ENCODE results near the gene PLEKHH1. TPM values are rescaled to one million over a fixed set of nuclear protein-coding genes. Genes with fewer than 3 reads are reported as not detected.
A peak's percentile ranks its signal among the peaks of the same experiment; 100 is the strongest.

PLEKHH1 gene
- total RNA-seq, 1 experiment from 2014 or later = 27.6 TPM

DNA sequence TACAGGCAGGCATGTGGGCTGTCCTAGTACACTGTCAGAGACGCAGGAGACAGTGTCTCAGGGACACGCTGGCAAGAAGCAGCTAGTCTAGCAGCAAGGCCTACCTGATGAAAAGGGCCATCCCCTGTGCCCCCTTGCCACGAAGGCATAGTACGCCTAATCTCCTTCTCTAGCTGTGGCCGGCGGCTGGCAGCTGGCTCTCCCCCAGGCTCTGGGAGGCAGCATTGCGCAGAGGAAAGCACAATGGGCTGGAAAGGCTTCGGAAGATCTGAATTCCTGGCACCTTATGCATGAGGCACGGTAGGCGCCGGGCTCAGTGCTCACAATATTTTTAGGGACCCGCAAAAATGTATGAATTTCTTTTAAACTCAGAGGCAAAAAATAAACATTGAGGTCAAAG is 16.0 kb upstream of the PLEKHH1 start:
- Histone ChIP-seq H3K27me3 (ENCODE audit: insufficient read depth, low read length) (peaks cover 9% of the 10 kb centered on the region; the same call in 1 of the 2 replicates), H3K4me2 (ENCODE audit: low read length) (no peak overlapping the region), H3K79me2 (ENCODE audit: insufficient read depth, low read length) (no peaks in the 10 kb centered on the region), H4K20me1 (ENCODE audit: insufficient read depth) (no peaks in the 10 kb centered on the region), H3K9me3 (ENCODE audit: control insufficient read depth in 1 of 2, insufficient read depth in 1 of 2, low read depth in 1 of 2, low read length in 2 of 2) (no peaks in the 10 kb centered on the region), H3K9ac (ENCODE audit: low read length) (no peak overlapping the region), H2AFZ (ENCODE audit: low read depth, low read length, poor library complexity, severe bottlenecking) (no peak overlapping the region), H3K4me1 (ENCODE audit: control insufficient read depth in 1 of 2, insufficient read depth in 2 of 2, low read length in 2 of 2) (peaks cover 2 to 10% of the 10 kb centered on the region in 2 experiments; a peak in 2 of 4 replicates), H3K4me3 (replicated peaks in 1 of 2; ENCODE audit: low read depth in 1 of 2, low read length in 2 of 2) (no peak overlapping the region), H3K36me3 (ENCODE audit: control insufficient read depth in 1 of 2, insufficient read depth in 2 of 2, low read length in 2 of 2) (no peaks in the 10 kb centered on the region), H3K9me2 (ENCODE audit: insufficient read depth) (no peaks in the 10 kb centered on the region), H3K27ac (ENCODE audit: low read depth, low read length) (no peak overlapping the region)
- DNase-seq (ENCODE audit: low read depth, low spot score) (no peak), ATAC-seq (no peak)
- POLR2A ChIA-PET = interaction anchor here (0.7 kb wide), 1 partner anchor 16 kb away, joined by 3 read pairs; the partner anchor contains the start of gene PLEKHH1
- RAD21 ChIA-PET (ENCODE audit: low non-redundant PET in 1 of 2, low total read pairs in 2 of 2, uncharacterized antibody in 2 of 2, unreplicated experiment in 2 of 2) = no interaction called here
- BruUV-seq (replicated peaks) = no TSS peak
- no peak for TF ChIP-seq CBX3 (IDR thresholded peaks at IDR 0.05; ENCODE audit: low read depth)
- TF ChIP-seq EZH2 (IDR thresholded peaks at IDR 0.05) = no peak
- TF ChIP-seq RAD21 (IDR thresholded peaks at IDR 0.05; ENCODE audit: low read depth) = peak; percentile 51
- TF ChIP-seq EGR1 (IDR thresholded peaks at IDR 0.05; ENCODE audit: low read depth) = no peak
- TF ChIP-seq, protein P1, sequence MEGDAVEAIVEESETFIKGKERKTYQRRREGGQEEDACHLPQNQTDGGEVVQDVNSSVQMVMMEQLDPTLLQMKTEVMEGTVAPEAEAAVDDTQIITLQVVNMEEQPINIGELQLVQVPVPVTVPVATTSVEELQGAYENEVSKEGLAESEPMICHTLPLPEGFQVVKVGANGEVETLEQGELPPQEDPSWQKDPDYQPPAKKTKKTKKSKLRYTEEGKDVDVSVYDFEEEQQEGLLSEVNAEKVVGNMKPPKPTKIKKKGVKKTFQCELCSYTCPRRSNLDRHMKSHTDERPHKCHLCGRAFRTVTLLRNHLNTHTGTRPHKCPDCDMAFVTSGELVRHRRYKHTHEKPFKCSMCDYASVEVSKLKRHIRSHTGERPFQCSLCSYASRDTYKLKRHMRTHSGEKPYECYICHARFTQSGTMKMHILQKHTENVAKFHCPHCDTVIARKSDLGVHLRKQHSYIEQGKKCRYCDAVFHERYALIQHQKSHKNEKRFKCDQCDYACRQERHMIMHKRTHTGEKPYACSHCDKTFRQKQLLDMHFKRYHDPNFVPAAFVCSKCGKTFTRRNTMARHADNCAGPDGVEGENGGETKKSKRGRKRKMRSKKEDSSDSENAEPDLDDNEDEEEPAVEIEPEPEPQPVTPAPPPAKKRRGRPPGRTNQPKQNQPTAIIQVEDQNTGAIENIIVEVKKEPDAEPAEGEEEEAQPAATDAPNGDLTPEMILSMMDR (IDR thresholded peaks at IDR 0.05 in 2 of 3, conservative IDR thresholded peaks at IDR 0.05 in 1 of 3; ENCODE audit: borderline replicate concordance in 1 of 3, insufficient read depth in 1 of 3, low read depth in 2 of 3, low read length in 2 of 3) = peak in 2 of 3 experiments; percentile 9 to 19; a peak in 2 of 6 replicates
- TF ChIP-seq FOSL1 (IDR thresholded peaks at IDR 0.05; ENCODE audit: low read depth) = no peak
- CTCF ChIA-PET = interaction anchor here (0.8 to 2.8 kb wide), 3 partner anchors 9 to 187 kb away, joined by 4 to 20 read pairs (median 5); no protein-coding TSS in a partner anchor
- intact Hi-C loops (cut with micrococcal nuclease) = no loop called here

DNA sequence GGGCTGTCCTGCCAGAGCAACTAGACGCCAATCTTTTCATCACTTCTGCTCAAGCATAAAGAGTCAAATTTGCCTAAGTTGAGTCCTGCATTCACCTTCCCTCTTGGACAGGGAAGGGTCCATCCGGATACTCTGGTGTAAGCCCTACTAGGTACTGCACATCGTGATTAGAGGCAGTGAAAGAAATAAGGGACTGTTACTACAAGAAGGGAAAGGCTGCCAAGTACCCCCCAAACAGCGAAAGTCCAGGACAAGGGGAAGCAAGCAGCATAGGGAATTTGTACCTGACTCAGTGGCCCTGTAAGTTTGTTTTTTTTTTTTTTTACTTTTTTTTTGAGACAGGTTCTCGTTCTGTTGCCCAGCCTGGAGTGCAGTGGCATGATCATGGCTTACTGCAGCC is 13.7 kb upstream of the PLEKHH1 start:
- no peaks in the 10 kb centered on the region for H3K79me2 ChIP-seq (ENCODE audit: insufficient read depth, low read length)
- DNase-seq (ENCODE audit: low read depth, low spot score) = no peak
- ATAC-seq = no peak
- H3K36me3 ChIP-seq (ENCODE audit: control insufficient read depth in 1 of 2, insufficient read depth in 2 of 2, low read length in 2 of 2) = no peaks in the 10 kb centered on the region
- H4K20me1 ChIP-seq (ENCODE audit: insufficient read depth) = no peaks in the 10 kb centered on the region
- no peak overlapping the region for H2AFZ ChIP-seq (ENCODE audit: low read depth, low read length, poor library complexity, severe bottlenecking)
- no peaks in the 10 kb centered on the region for H3K9me2 ChIP-seq (ENCODE audit: insufficient read depth)
- H3K27me3 ChIP-seq (ENCODE audit: insufficient read depth, low read length) = peaks cover 24% of the 10 kb centered on the region; the same call in 1 of the 2 replicates
- peaks cover 2 to 11% of the 10 kb centered on the region in 2 experiments; a peak in 3 of 4 replicates for H3K4me1 ChIP-seq (ENCODE audit: control insufficient read depth in 1 of 2, insufficient read depth in 2 of 2, low read length in 2 of 2)
- ChIA-PET POLR2A (no interaction called here), RAD21 (ENCODE audit: low non-redundant PET in 1 of 2, low total read pairs in 2 of 2, uncharacterized antibody in 2 of 2, unreplicated experiment in 2 of 2) (interaction anchor here in 1 of 2 experiments (0.6 kb wide), 1 partner anchor 44 kb away, joined by 5 read pairs; no protein-coding TSS in a partner anchor), CTCF (no interaction called here)
- no TSS peak for BruUV-seq (replicated peaks)
- H3K4me2 ChIP-seq (ENCODE audit: low read length) = no peak overlapping the region
- H3K4me3 ChIP-seq (replicated peaks in 1 of 2; ENCODE audit: low read depth in 1 of 2, low read length in 2 of 2) = no peak overlapping the region
- no peak overlapping the region for H3K9ac ChIP-seq (ENCODE audit: low read length)
- intact Hi-C loops (cut with micrococcal nuclease) = no loop called here
- no peaks in the 10 kb centered on the region for H3K9me3 ChIP-seq (ENCODE audit: control insufficient read depth in 1 of 2, insufficient read depth in 1 of 2, low read depth in 1 of 2, low read length in 2 of 2)
- no peak overlapping the region for H3K27ac ChIP-seq (ENCODE audit: low read depth, low read length)
- no peak for TF ChIP-seq SIN3A (IDR thresholded peaks at IDR 0.05; ENCODE audit: low read depth)
- no peak for TF ChIP-seq ZNF274 (IDR thresholded peaks at IDR 0.05; ENCODE audit: low read depth, low read length)
- no peak for TF ChIP-seq FOSL1 (IDR thresholded peaks at IDR 0.05; ENCODE audit: low read depth)
- TF ChIP-seq POLR2AphosphoS5 (IDR thresholded peaks at IDR 0.05; ENCODE audit: low read depth, low read length) = no peak
- TF ChIP-seq, protein P1 (IDR thresholded peaks at IDR 0.05 in 2 of 3, conservative IDR thresholded peaks at IDR 0.05 in 1 of 3; ENCODE audit: borderline replicate concordance in 1 of 3, insufficient read depth in 1 of 3, low read depth in 2 of 3, low read length in 2 of 3) = no peak
- TF ChIP-seq ELF1 (IDR thresholded peaks at IDR 0.05; ENCODE audit: borderline replicate concordance, low read depth) = no peak
- no peak for TF ChIP-seq EZH2phosphoT487 (IDR thresholded peaks at IDR 0.05; ENCODE audit: borderline replicate concordance)
- TF ChIP-seq CBX3 (IDR thresholded peaks at IDR 0.05; ENCODE audit: low read depth) = no peak
- no peak for TF ChIP-seq RAD21 (IDR thresholded peaks at IDR 0.05; ENCODE audit: low read depth)
- TF ChIP-seq CEBPB (IDR thresholded peaks at IDR 0.05; ENCODE audit: low read depth) = no peak
- TF ChIP-seq YY1 (IDR thresholded peaks at IDR 0.05; ENCODE audit: extremely low read depth, insufficient replicate concordance, low read depth, low read length) = no peak
- TF ChIP-seq JUND (IDR thresholded peaks at IDR 0.05) = no peak
- TF ChIP-seq SRF (IDR thresholded peaks at IDR 0.05; ENCODE audit: low read depth) = no peak
- no peak for TF ChIP-seq EGR1 (IDR thresholded peaks at IDR 0.05; ENCODE audit: low read depth)
